ENCODE data around the gene PRPF40B. TPM values are rescaled to one million over a fixed set of nuclear protein-coding genes. Genes with fewer than 3 reads are reported as not detected.

PRPF40B gene
- total RNA-seq, 1 donor from 2014 or later = 13.7 TPM

DNA sequence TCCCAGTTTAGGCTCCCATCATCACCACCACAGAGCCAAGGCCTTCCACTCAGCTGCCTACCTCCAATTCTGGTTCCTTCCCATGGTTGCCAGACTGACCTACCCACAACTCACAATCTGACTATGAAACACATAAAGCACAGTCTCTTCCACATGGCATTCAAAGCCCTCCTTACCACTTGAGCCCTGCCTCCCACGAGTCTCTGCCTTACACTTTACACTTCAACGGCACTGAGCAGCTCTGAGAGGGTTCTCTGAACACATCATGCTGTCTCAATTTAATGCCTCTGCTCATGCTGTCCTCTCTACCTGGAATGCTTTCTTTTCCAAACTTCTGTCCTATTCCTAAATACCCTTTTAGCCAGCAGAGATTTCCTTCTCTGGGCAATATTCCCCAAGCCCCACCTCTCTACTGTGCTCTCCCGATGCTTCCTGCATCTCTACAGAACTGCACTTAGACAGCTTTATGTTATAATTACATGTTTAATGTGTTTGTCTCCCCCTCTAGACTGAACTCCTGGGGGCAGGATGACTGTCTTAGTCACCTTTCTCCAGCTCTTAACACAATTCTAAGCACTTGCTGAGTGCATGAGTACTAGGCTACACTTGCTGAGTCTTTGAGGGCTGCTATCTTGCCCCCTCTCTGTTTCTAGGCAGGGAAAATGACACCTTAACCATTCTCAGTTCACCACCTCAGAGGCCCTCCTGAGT, 60.4 kb downstream of the PRPF40B start:
- DNase-seq (ENCODE audit: low spot score) = no peak

DNA sequence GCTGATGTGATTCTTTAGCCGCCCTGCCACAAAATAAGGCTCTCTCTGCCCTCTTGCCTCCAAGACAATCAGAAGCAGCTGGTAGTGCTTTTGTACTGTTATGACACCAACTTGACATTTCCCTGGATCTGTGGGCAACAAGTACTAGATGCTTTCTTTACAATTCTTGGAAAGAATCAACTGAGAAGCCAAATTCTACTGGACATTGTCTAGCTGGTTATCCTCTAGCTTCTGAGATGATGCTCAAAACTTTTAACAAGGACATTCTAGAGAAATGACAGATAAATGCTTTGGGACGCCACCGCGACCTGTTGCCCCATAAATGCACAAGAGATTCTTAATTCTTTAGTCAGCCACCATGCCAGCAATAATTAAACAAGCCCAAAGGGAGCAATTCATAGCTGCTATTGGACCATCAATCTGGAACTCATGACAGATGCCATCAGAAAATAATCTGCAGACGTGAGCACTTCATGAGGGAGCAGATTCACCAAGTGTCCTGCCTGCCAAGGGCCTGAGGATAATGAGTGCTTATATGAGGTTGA, 61.0 kb downstream of the PRPF40B start:
- no peak for DNase-seq (ENCODE audit: low spot score)

DNA sequence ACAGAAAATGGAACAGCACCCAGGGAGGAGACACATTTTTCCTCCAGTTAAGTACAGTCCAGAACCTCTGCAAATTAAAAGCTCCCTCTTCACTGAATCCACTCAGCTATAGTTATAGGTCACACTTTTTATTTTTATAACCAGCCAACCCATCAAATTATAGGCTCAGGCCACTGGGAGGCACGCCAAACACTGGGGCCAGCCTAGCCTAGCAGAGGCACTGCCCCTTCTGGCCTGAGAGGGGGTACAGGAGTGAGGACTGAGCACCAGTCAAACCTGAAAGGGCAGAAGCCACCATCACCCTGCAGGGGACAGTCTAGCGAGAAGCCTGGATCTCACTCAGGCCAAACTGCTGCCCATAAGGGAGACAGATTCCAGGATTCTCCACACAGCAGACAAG, 64.6 kb downstream of the PRPF40B start:
- no peak for DNase-seq (ENCODE audit: low spot score)

DNA sequence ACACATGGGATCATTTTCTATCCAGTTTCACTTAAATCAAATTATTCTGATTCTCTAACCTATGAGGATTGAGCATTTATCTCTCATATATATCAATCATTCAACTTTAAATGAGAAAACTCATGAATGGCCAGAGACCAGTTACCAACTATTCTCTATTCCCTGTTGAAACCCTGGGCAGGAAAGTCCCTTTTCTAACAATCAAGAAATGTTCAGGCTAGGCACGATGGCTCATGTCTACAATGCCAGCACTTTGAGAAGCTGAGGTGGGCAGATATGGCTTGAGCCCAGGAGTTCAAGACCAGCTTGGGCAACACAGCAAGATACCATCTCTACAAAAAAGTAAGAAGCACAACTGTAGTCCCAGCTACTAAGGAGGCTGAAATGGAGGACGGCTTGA, 65.9 kb downstream of the PRPF40B start:
- no peak for DNase-seq (ENCODE audit: low spot score)

DNA sequence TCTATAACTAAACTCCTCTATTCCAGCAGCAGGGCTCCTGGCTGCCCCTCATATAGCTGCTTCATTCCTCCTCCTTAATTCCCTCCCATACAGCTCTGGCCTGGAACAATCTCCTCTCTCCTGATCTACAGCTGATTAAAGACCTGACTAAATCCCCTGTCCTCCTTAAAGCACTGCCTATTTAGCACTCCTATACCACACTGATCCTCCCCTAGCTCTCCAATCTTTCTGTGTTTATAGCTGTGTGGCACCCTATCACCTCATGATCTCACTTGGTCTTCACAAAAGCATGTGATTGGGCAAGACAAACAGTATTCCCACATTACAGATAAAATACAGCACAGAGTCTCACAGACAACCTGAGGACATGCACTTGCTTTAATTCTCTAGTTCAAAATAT, 66.4 kb downstream of the PRPF40B start:
- DNase-seq (ENCODE audit: low spot score) = no peak

DNA sequence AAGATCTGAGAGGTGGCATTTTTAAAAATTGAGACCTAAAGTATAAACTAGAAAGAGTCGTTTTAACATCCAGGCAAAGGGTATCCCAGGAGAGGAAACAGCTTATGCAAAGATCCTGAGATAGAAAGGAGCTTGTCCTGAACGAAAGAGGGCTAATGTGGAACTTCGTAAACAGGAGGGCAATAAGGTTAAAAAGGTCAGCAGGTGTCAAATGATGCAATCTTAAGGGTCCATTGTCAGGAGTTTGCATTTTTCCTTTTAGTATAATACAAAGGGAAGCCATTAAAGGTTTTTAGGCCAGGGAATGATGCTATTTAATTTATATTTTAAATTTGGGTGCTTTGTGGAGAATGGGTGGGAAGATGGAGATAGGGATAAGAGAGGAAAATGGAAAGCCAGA, 69.5 kb downstream of the PRPF40B start:
- no peak for DNase-seq (ENCODE audit: low spot score)

DNA sequence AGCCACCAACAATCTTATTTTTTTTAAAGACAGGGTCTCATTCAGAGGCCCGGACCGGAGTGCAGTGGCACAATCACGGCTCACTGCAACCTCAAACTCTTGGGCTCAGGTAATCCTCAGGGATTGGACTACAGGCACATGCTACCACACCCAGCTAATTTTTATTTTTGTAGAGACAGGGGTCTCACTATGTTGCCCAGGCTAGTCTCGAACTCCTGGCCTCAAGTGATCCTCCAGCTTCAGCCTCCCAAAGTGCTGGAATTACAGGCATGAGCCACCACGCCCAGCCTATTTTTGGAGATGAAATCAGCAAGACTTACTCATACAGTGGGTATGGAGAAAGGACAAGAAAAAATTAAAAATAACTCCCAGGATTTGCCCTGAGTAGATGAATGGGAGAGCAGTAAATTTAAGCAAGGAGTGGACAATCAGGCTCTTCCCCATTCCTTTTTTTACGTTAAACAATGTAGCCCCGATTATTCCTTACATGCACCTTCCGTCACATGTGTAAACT, 70.6 kb downstream of the PRPF40B start:
- DNase-seq (ENCODE audit: low spot score) = no peak

Other genes starting within 250 kb of the PRPF40B start
- 0.19 TPM for gene KCNH3, start 84.5 kb upstream of the PRPF40B start, total RNA-seq
- gene MCRS1, start 55.4 kb upstream of the PRPF40B start, total RNA-seq = 35.1 TPM
- gene FAM186B, start 17.9 kb upstream of the PRPF40B start, total RNA-seq = 0.55 TPM
- gene FMNL3, start 83.8 kb downstream of the PRPF40B start, total RNA-seq = 26.4 TPM
- gene TMBIM6, start 118.0 kb downstream of the PRPF40B start, total RNA-seq = 477 TPM
- 44.3 TPM for gene NCKAP5L, start 204.9 kb downstream of the PRPF40B start, total RNA-seq
- gene BCDIN3D, start 219.5 kb downstream of the PRPF40B start, total RNA-seq = 3.0 TPM